Activated CD4-positive, alpha-beta T cell treated with anti-CD3 and anti-CD28 coated beads for 36 hours (primary cell): Measurements from ENCODE around the gene NOP14. TPM values are rescaled to one million over a fixed set of nuclear protein-coding genes. Genes with fewer than 3 reads are reported as not detected.
"Not testable (repeated sequence)": the region's sequence is repeated elsewhere in the genome, so short reads cannot be mapped to it uniquely, and the experiment has no call there.

Source experiments
- ATAC-seq: fragments of 200-7000 bp; cut with Tn5 transposase; one replicate; pipeline ENCODE4 v1.10.0; 2021; ENCODE audit warnings: mild to moderate bottlenecking, moderate library complexity
- CTCF ChIA-PET: fragments of 350-600 bp; sonication (Branson Sonifier 250); formaldehyde crosslinking; loops from one replicate; lab custom pipeline; 2021; ENCODE audit warnings: antibody characterized with exemption; lab: Charles Lee
- POLR2A ChIA-PET: fragments of 350-600 bp; sonication (Branson Sonifier 250); formaldehyde crosslinking; loops from one replicate; lab custom pipeline; 2021; ENCODE audit warnings: antibody characterized with exemption, inconsistent platforms; lab: Charles Lee
- DNase-seq: peaks from one replicate; pipeline ENCODE4 v3.0.0-alpha.2; 2020
- H3K27ac Mint-ChIP-seq: one replicate; pipeline ENCODE4 v1.8.0; 2021; ENCODE audit warnings: mixed read lengths
- H3K27me3 Mint-ChIP-seq: one replicate; pipeline ENCODE4 v1.8.0; 2021; ENCODE audit warnings: mixed read lengths
- H3K36me3 Mint-ChIP-seq: one replicate; pipeline ENCODE4 v1.8.0; 2021; ENCODE audit warnings: low read depth, mixed read lengths
- H3K4me1 Mint-ChIP-seq: one replicate; pipeline ENCODE4 v1.8.0; 2021; ENCODE audit warnings: mixed read lengths
- H3K4me3 Mint-ChIP-seq: one replicate; pipeline ENCODE4 v1.8.0; 2021; ENCODE audit warnings: mild to moderate bottlenecking, moderate library complexity, mixed read lengths
- H3K9me3 Mint-ChIP-seq: one replicate; pipeline ENCODE4 v1.8.0; 2021; ENCODE audit warnings: low read depth, mixed read lengths
- intact Hi-C, 2 experiments: fragments of 100-400 bp; cut with DNase I in 1 of 2; cut with micrococcal nuclease in 1 of 2; formaldehyde crosslinking; loops; one replicate each; pipeline versions ENCODE4 v1.14.2 to v1.15.1; 2022 to 2024; cut with DNase I, micrococcal nuclease
- total RNA-seq, 2 experiments: library from RNA; stranded (reverse); gene quantifications; one replicate each; pipeline ENCODE4 v1.2.3, GENCODE V29; 2021

Gene NOP14
- total RNA-seq, 2 experiments from 2014 or later: 86.8 to 106 TPM

DNA sequence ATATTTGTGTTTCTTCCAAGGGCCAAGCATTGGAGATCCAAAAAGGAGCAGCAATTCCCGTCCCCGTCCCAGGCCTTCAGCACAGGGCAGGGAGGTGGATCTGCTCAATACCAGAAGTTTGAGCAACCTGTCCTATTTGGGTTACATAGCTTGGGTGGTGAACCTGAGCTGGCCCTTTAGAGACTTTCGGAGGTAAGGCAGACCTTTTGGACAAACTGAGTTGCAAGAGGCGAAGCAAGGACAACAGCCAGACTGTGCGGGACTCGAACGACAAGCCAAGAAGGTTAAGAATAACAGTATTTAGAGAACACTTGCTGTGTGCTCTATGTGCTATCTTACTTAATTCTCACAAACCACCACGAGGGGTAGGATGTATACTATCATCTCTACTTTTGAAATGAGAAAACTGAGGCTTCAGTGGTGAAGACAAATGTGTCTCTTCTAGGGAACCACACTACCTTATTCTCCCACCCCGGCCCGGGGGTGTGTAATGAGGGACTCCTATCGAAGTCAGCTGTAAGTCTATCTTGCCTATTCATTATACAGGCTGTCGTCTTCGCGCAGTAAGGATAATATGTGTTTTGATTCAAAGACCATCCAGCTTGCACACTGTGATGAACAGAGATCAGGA lies 1.3 kb downstream of the NOP14 start:
- ChIA-PET CTCF (interaction anchor here (0.5 to 3.0 kb wide), 12 partner anchors 8 to 322 kb away, joined by 3 to 21 read pairs (median 4); no protein-coding TSS in a partner anchor), POLR2A (interaction anchor here (1.0 to 3.7 kb wide), 3 partner anchors 22 to 120 kb away, joined by 4 to 21 read pairs (median 5); no protein-coding TSS in a partner anchor)
- H3K36me3 Mint-ChIP-seq: peaks cover 38% of the 10 kb centered on the region

GRCh38 chr4:2961421-2961810 lies 1.8 kb downstream of the NOP14 start:
- H3K36me3 Mint-ChIP-seq: peaks cover 43% of the 10 kb centered on the region
- peak; percentile 56 for DNase-seq

More for the DNA sequence above, 1.3 kb downstream of the NOP14 start:
- DNase-seq (peak; percentile 84), ATAC-seq (peak; percentile 57)
- Mint-ChIP-seq H3K27ac (peak overlapping the region; percentile 86), H3K9me3 (no peaks in the 10 kb centered on the region), H3K4me1 (peaks cover 48% of the 10 kb centered on the region), H3K27me3 (no peaks in the 10 kb centered on the region), H3K4me3 (peak overlapping the region; percentile 83)
- intact Hi-C loops: loop anchor here (1.0 to 5.0 kb wide), 14 partner anchors 8 to 1615 kb away; partner anchors contain the start of genes FAM193A (in 1 of the 2), LETM1 (in 1 of the 2), MXD4 (in 1 of the 2) and NELFA (in 1 of the 2)

GRCh38 chr4:2960450-2960849 lies 2.8 kb downstream of the NOP14 start:
- Mint-ChIP-seq H3K4me1 (peaks cover 62% of the 10 kb centered on the region), H3K36me3 (peaks cover 53% of the 10 kb centered on the region)
- H3K9me3 Mint-ChIP-seq, ATAC-seq, H3K4me3 Mint-ChIP-seq, DNase-seq, H3K27ac Mint-ChIP-seq, H3K27me3 Mint-ChIP-seq: not testable (repeated sequence)
- CTCF ChIA-PET: interaction anchor here (0.6 kb wide), 1 partner anchor 718 kb away, joined by 4 read pairs; the partner anchor contains the start of genes HAUS3 and POLN
- intact Hi-C loops: loop anchor here (5.0 kb wide), 6 partner anchors 113 to 1613 kb away; partner anchors contain the start of genes LETM1 (in 1 of the 2), MXD4 (in 1 of the 2), TACC3 (in 1 of the 2) and TMEM129 (in 1 of the 2)
- POLR2A ChIA-PET: interaction anchor here (0.6 kb wide), 1 partner anchor 14 kb away, joined by 3 read pairs; no protein-coding TSS in a partner anchor

More at GRCh38 chr4:2961421-2961810, 1.8 kb downstream of the NOP14 start:
- ChIA-PET CTCF (interaction anchor here (0.6 to 3.0 kb wide), 7 partner anchors 10 to 197 kb away, joined by 3 to 21 read pairs (median 6); no protein-coding TSS in a partner anchor), POLR2A (interaction anchor here (1.0 to 3.7 kb wide), 3 partner anchors 22 to 120 kb away, joined by 4 to 21 read pairs (median 5); no protein-coding TSS in a partner anchor)
- Mint-ChIP-seq H3K27ac (peak overlapping the region; percentile 86), H3K9me3 (no peaks in the 10 kb centered on the region), H3K4me1 (peaks cover 53% of the 10 kb centered on the region), H3K27me3 (no peaks in the 10 kb centered on the region), H3K4me3 (peak overlapping the region; percentile 83)
- intact Hi-C loops: loop anchor here (5.0 kb wide), 6 partner anchors 114 to 1614 kb away; partner anchors contain the start of genes LETM1 (in 1 of the 2), MXD4 (in 1 of the 2), TACC3 (in 1 of the 2) and TMEM129 (in 1 of the 2)
- ATAC-seq: no peak

DNA sequence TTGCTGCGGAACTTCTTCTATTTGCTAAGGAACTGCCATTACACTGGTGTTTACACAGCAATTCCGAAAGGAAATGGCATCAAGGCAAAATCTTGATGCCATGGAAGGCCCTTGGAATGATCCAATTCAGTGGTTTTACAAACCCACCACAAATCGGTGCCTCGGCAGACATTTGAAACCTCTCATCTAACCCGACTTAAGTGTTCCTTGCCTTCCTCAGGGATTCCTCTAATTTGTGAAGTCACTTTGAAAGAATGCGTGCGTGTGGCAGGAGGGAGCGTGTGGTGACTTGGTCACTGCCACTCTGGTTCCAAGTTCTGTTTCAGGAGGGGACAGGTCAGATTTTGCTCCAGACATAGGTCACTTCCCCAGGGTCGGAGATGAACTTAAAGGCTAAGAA lies 4.8 kb downstream of the NOP14 start:
- no peaks in the 10 kb centered on the region for H3K9me3 Mint-ChIP-seq
- no peak for ATAC-seq
- H3K27me3 Mint-ChIP-seq: no peaks in the 10 kb centered on the region
- ChIA-PET CTCF (no interaction called here), POLR2A (no interaction called here)
- intact Hi-C loops: no loop called here
- no peak for DNase-seq
- H3K4me1 Mint-ChIP-seq: peaks cover 71% of the 10 kb centered on the region
- H3K36me3 Mint-ChIP-seq: peaks cover 68% of the 10 kb centered on the region
- H3K4me3 Mint-ChIP-seq: no peak overlapping the region
- peak overlapping the region; percentile 68 for H3K27ac Mint-ChIP-seq

- Mint-ChIP-seq H3K36me3 (peaks cover 83% of the 10 kb centered on the region), H3K27ac (peak overlapping the region; percentile 74), H3K4me1 (peaks cover 76% of the 10 kb centered on the region)
- ChIA-PET CTCF (interaction anchor here (0.6 to 1.7 kb wide), 14 partner anchors 9 to 543 kb away, joined by 3 to 22 read pairs (median 3); no protein-coding TSS in a partner anchor), POLR2A (interaction anchor here (1.4 kb wide), 1 partner anchor 19 kb away, joined by 4 read pairs; no protein-coding TSS in a partner anchor)
- not testable (repeated sequence) for DNase-seq, ATAC-seq, H3K4me3 Mint-ChIP-seq, H3K27me3 Mint-ChIP-seq, H3K9me3 Mint-ChIP-seq
- intact Hi-C loops: loop anchor here in 1 of 2 experiments (2.0 kb wide), 1 partner anchor 543 kb away; no protein-coding TSS in a partner anchor
These were observed 7.8 kb downstream of the NOP14 start for GRCh38 chr4:2955186-2956044.

DNA sequence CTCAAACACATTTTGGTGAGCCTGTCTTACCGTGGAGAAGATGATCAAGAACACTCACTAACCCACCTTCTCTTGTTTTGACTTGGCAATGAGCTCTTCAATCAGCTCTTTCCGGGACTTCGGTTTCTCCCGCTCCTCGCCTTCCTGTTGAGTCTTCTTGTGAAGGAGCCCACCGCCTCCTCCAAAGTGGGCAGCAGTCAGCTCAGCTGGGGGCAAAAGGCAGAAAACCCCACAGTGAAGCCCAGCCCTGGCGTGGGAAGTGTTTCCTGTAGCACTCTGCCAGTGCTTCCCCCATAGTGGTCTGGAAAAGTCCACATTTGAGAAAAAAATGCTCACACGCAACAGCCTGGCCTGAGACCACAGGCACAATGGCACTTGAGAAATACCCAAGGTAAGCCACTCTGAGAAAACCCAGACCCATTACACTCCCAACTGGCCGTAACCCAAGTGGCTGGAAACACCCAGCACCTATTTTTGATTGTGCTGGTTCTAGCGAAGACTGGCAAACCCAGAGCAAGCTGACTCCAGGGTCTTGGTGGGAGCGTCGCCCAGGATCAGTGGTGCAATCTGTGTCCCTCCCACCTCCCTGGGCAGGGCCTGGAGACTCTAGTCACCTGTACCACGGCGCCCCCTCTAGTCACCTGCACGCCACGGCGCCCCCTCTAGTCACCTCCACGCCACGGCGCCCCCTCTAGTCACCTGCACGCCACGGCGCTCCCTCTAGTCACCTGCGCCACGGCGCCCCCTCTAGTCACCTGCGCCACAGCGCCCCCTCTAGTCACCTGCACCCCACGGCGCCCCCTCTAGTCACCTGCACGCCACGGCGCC lies 8.6 kb downstream of the NOP14 start:
- ATAC-seq (peak; percentile 83), DNase-seq (peak; percentile 88)
- POLR2A ChIA-PET: interaction anchor here (0.5 to 1.7 kb wide), 6 partner anchors 9 to 486 kb away, joined by 3 to 40 read pairs (median 5); partner anchors contain the start of genes GRK4 and RNF4
- no peaks in the 10 kb centered on the region for H3K9me3 Mint-ChIP-seq
- CTCF ChIA-PET: interaction anchor here (0.6 to 2.0 kb wide), 26 partner anchors 8 to 230 kb away, joined by 3 to 45 read pairs (median 4); partner anchors contain the start of genes GRK4, NOP14 and TNIP2
- no peaks in the 10 kb centered on the region for H3K27me3 Mint-ChIP-seq
- H3K27ac Mint-ChIP-seq: peak overlapping the region; percentile 90
- H3K4me3 Mint-ChIP-seq: peak overlapping the region; percentile 51
- peaks cover 69% of the 10 kb centered on the region for H3K4me1 Mint-ChIP-seq
- intact Hi-C loops: loop anchor here (1.0 to 5.0 kb wide), 9 partner anchors 8 to 542 kb away; partner anchors contain the start of genes ADD1 (in 1 of the 2), RNF4 (in 1 of the 2) and TNIP2 (in 1 of the 2)
- H3K36me3 Mint-ChIP-seq: peaks cover 86% of the 10 kb centered on the region

GRCh38 chr4:2953496-2953895 lies 9.7 kb downstream of the NOP14 start:
- Mint-ChIP-seq H3K4me1 (peaks cover 60% of the 10 kb centered on the region), H3K9me3 (no peaks in the 10 kb centered on the region), H3K36me3 (peaks cover 85% of the 10 kb centered on the region), H3K4me3 (peak overlapping the region; percentile 51), H3K27ac (peak overlapping the region; percentile 90), H3K27me3 (no peaks in the 10 kb centered on the region)
- DNase-seq (no peak), ATAC-seq (no peak)
- CTCF ChIA-PET: interaction anchor here (0.7 to 2.0 kb wide), 11 partner anchors 9 to 396 kb away, joined by 3 to 45 read pairs (median 6); partner anchors contain the start of genes GRK4 and NOP14
- POLR2A ChIA-PET: interaction anchor here (0.6 to 1.7 kb wide), 3 partner anchors 17 to 485 kb away, joined by 3 to 40 read pairs (median 4); partner anchors contain the start of gene RNF4
- intact Hi-C loops: loop anchor here in 1 of 2 experiments (5.0 kb wide), 1 partner anchor 206 kb away; no protein-coding TSS in a partner anchor

GRCh38 chr4:2950221-2950989 lies 12.8 kb downstream of the NOP14 start:
- peak overlapping the region; percentile 49 for H3K27ac Mint-ChIP-seq

GRCh38 chr4:2949782-2950125 lies 13.5 kb downstream of the NOP14 start:
- ATAC-seq (no peak), DNase-seq (no peak)
- peaks cover 26% of the 10 kb centered on the region for H3K4me1 Mint-ChIP-seq
- H3K36me3 Mint-ChIP-seq: peaks cover 81% of the 10 kb centered on the region
- H3K27ac Mint-ChIP-seq: peak overlapping the region; percentile 44
- ChIA-PET CTCF (interaction anchor here (1.5 to 1.7 kb wide), 2 partner anchors 9 to 14 kb away, joined by 3 to 4 read pairs; no protein-coding TSS in a partner anchor), POLR2A (interaction anchor here (0.5 kb wide), 1 partner anchor 11 kb away, joined by 4 read pairs; no protein-coding TSS in a partner anchor)
- no peaks in the 10 kb centered on the region for H3K9me3 Mint-ChIP-seq
- H3K4me3 Mint-ChIP-seq: no peak overlapping the region
- intact Hi-C loops: loop anchor here in 1 of 2 experiments (5.0 kb wide), 1 partner anchor 202 kb away; no protein-coding TSS in a partner anchor
- no peaks in the 10 kb centered on the region for H3K27me3 Mint-ChIP-seq

More at GRCh38 chr4:2950221-2950989, 12.8 kb downstream of the NOP14 start:
- no peak for DNase-seq
- Mint-ChIP-seq H3K36me3 (peaks cover 79% of the 10 kb centered on the region), H3K4me3 (no peak overlapping the region), H3K27me3 (no peaks in the 10 kb centered on the region), H3K4me1 (peaks cover 30% of the 10 kb centered on the region), H3K9me3 (no peaks in the 10 kb centered on the region)
- intact Hi-C loops: loop anchor here in 1 of 2 experiments (5.0 kb wide), 1 partner anchor 203 kb away; no protein-coding TSS in a partner anchor
- ATAC-seq: no peak
- ChIA-PET POLR2A (interaction anchor here (0.5 kb wide), 1 partner anchor 12 kb away, joined by 4 read pairs; no protein-coding TSS in a partner anchor), CTCF (interaction anchor here (1.5 kb wide), 1 partner anchor 10 kb away, joined by 3 read pairs; no protein-coding TSS in a partner anchor)
